ENCODE measurements around the gene CYBB.
"Not testable (repeated sequence)": the region's sequence is repeated elsewhere in the genome, so short reads cannot be mapped to it uniquely, and the experiment has no call there.

The CYBB gene

GRCh38 chrX:37779857-37780256 lies at the start of gene CYBB:
CYBB (plus strand) TSS chrX:37780059; CDS start chrX:37780078, 19 bp downstream.
- DNase-seq (ENCODE audit: low spot score) = no peak

GRCh38 chrX:37745354-37745753 lies 34.5 kb upstream of the CYBB start:
- DNase-seq (ENCODE audit: low spot score) = peak; percentile 65

GRCh38 chrX:37745835-37746217 lies 34.0 kb upstream of the CYBB start:
- DNase-seq (ENCODE audit: low spot score) = no peak

GRCh38 chrX:37746218-37746941 lies 33.5 kb upstream of the CYBB start:
- peak; percentile 78 for DNase-seq (ENCODE audit: low spot score)

GRCh38 chrX:37746951-37747350 lies 32.9 kb upstream of the CYBB start:
- no peak for DNase-seq (ENCODE audit: low spot score)

- DNase-seq (ENCODE audit: low spot score) = no peak
Observed at GRCh38 chrX:37752281-37752680, 27.6 kb upstream of the CYBB start.

GRCh38 chrX:37752936-37753335 lies 26.9 kb upstream of the CYBB start:
- DNase-seq (ENCODE audit: low spot score) = no peak

- no peak for DNase-seq (ENCODE audit: low spot score)
Observed at GRCh38 chrX:37753384-37753783, 26.5 kb upstream of the CYBB start.

- no peak for DNase-seq (ENCODE audit: low spot score)
Observed at GRCh38 chrX:37754516-37754915, 25.3 kb upstream of the CYBB start.

GRCh38 chrX:37755025-37755424 lies 24.8 kb upstream of the CYBB start:
- DNase-seq (ENCODE audit: low spot score) = no peak

- no peak for DNase-seq (ENCODE audit: low spot score)
Observed at GRCh38 chrX:37757082-37757481, 22.8 kb upstream of the CYBB start.

GRCh38 chrX:37759351-37759750 lies 20.5 kb upstream of the CYBB start:
- no peak for DNase-seq (ENCODE audit: low spot score)

GRCh38 chrX:37759878-37760418 lies 19.9 kb upstream of the CYBB start:
- DNase-seq (ENCODE audit: low spot score) = no peak

GRCh38 chrX:37763400-37763799 lies 16.5 kb upstream of the CYBB start:
- DNase-seq (ENCODE audit: low spot score) = no peak

- DNase-seq (ENCODE audit: low spot score) = no peak
Observed at GRCh38 chrX:37765507-37765906, 14.4 kb upstream of the CYBB start.

- DNase-seq (ENCODE audit: low spot score) = no peak
Observed at GRCh38 chrX:37767430-37767829, 12.4 kb upstream of the CYBB start.

- not testable (repeated sequence) for DNase-seq (ENCODE audit: low spot score)
Observed at GRCh38 chrX:37768866-37769265, 11.0 kb upstream of the CYBB start.

- no peak for DNase-seq (ENCODE audit: low spot score)
Observed at GRCh38 chrX:37776283-37776986, 3.4 kb upstream of the CYBB start.

GRCh38 chrX:37776987-37777325 lies 2.9 kb upstream of the CYBB start:
- no peak for DNase-seq (ENCODE audit: low spot score)

GRCh38 chrX:37781081-37781480 lies 1.2 kb downstream of the CYBB start:
- no peak for DNase-seq (ENCODE audit: low spot score)

GRCh38 chrX:37781814-37782213 lies 2.0 kb downstream of the CYBB start:
- no peak for DNase-seq (ENCODE audit: low spot score)

GRCh38 chrX:37782359-37782758 lies 2.5 kb downstream of the CYBB start:
- DNase-seq (ENCODE audit: low spot score) = no peak

- DNase-seq (ENCODE audit: low spot score) = no peak
Observed at GRCh38 chrX:37783305-37783704, 3.4 kb downstream of the CYBB start.

GRCh38 chrX:37785569-37785968 lies 5.7 kb downstream of the CYBB start:
- peak; percentile 50 for DNase-seq (ENCODE audit: low spot score)
